ENCODE measurements around the gene PYROXD2.
"Not testable (repeated sequence)": the region's sequence is repeated elsewhere in the genome, so short reads cannot be mapped to it uniquely, and the experiment has no call there.

Gene PYROXD2

GRCh38 chr10:98344589-98345038 lies 70.4 kb downstream of the PYROXD2 start:
- Histone ChIP-seq H3K27me3 (peaks cover 9% of the 10 kb centered on the region), H3K4me1 (ENCODE audit: control insufficient read depth in 1 of 2, insufficient read depth in 1 of 2, low read depth in 1 of 2, low read length in 1 of 2) (no peaks in the 10 kb centered on the region), H3K27ac (no peak overlapping the region), H3K9me3 (no peaks in the 10 kb centered on the region), H3K36me3 (no peaks in the 10 kb centered on the region), H3K4me3 (ENCODE audit: low read depth in 1 of 2, low read length in 1 of 2) (no peak overlapping the region)
- TF ChIP-seq CTCF (IDR thresholded peaks at IDR 0.05) = no peak

- H3K9me3 ChIP-seq; H3K27ac ChIP-seq; H3K36me3 ChIP-seq; H3K4me3 ChIP-seq (ENCODE audit: low read depth in 1 of 2, low read length in 1 of 2); H3K4me1 ChIP-seq (ENCODE audit: control insufficient read depth in 1 of 2, insufficient read depth in 1 of 2, low read depth in 1 of 2, low read length in 1 of 2); H3K27me3 ChIP-seq: not testable (repeated sequence)
These were observed 73.3 kb downstream of the PYROXD2 start for GRCh38 chr10:98341701-98342100.

- H3K36me3 ChIP-seq = no peaks in the 10 kb centered on the region
- no peaks in the 10 kb centered on the region for H3K9me3 ChIP-seq
- H3K27me3 ChIP-seq = no peaks in the 10 kb centered on the region
- no peak overlapping the region for H3K4me3 ChIP-seq (ENCODE audit: low read depth in 1 of 2, low read length in 1 of 2)
- TF ChIP-seq CTCF (IDR thresholded peaks at IDR 0.05) = no peak
- no peaks in the 10 kb centered on the region for H3K4me1 ChIP-seq (ENCODE audit: control insufficient read depth in 1 of 2, insufficient read depth in 1 of 2, low read depth in 1 of 2, low read length in 1 of 2)
- H3K27ac ChIP-seq = no peak overlapping the region
These were observed 74.1 kb downstream of the PYROXD2 start for GRCh38 chr10:98340940-98341310.

- Histone ChIP-seq H3K27me3 (no peaks in the 10 kb centered on the region), H3K4me1 (ENCODE audit: control insufficient read depth in 1 of 2, insufficient read depth in 1 of 2, low read depth in 1 of 2, low read length in 1 of 2) (no peaks in the 10 kb centered on the region), H3K4me3 (ENCODE audit: low read depth in 1 of 2, low read length in 1 of 2) (no peak overlapping the region), H3K9me3 (no peaks in the 10 kb centered on the region), H3K36me3 (no peaks in the 10 kb centered on the region), H3K27ac (no peak overlapping the region)
- no peak for TF ChIP-seq CTCF (IDR thresholded peaks at IDR 0.05)
These were observed 74.6 kb downstream of the PYROXD2 start for GRCh38 chr10:98340261-98340939.

- no peak for TF ChIP-seq CTCF (IDR thresholded peaks at IDR 0.05)
- H3K27ac ChIP-seq = no peak overlapping the region
- H3K4me3 ChIP-seq (ENCODE audit: low read depth in 1 of 2, low read length in 1 of 2) = no peak overlapping the region
- no peaks in the 10 kb centered on the region for H3K36me3 ChIP-seq
- no peaks in the 10 kb centered on the region for H3K4me1 ChIP-seq (ENCODE audit: control insufficient read depth in 1 of 2, insufficient read depth in 1 of 2, low read depth in 1 of 2, low read length in 1 of 2)
- H3K27me3 ChIP-seq = no peaks in the 10 kb centered on the region
- H3K9me3 ChIP-seq = no peaks in the 10 kb centered on the region
These were observed 75.2 kb downstream of the PYROXD2 start for GRCh38 chr10:98339799-98340198.

GRCh38 chr10:98338896-98339295 lies 76.1 kb downstream of the PYROXD2 start:
- Histone ChIP-seq H3K36me3 (no peaks in the 10 kb centered on the region), H3K9me3 (no peaks in the 10 kb centered on the region), H3K27ac (no peak overlapping the region), H3K4me3 (ENCODE audit: low read depth in 1 of 2, low read length in 1 of 2) (no peak overlapping the region), H3K27me3 (no peaks in the 10 kb centered on the region), H3K4me1 (ENCODE audit: control insufficient read depth in 1 of 2, insufficient read depth in 1 of 2, low read depth in 1 of 2, low read length in 1 of 2) (no peaks in the 10 kb centered on the region)
- no peak for TF ChIP-seq CTCF (IDR thresholded peaks at IDR 0.05)

All from neutrophil (primary cell).